HepG2 (cell line): ENCODE results near the gene STAT5A. TPM values are rescaled to one million over a fixed set of nuclear protein-coding genes. Genes with fewer than 3 reads are reported as not detected.

ENCODE experiments used
- CEBPB ChIP-seq: IDR thresholded peaks from 2 replicates; pipeline ENCODE4 v1.6.1; 2011; ENCODE audit warnings: low read depth, low read length, improper control_type of control experiment, borderline replicate concordance
- CREM ChIP-seq, 2 experiments: sonication (generic) in 1 of 2; formaldehyde crosslinking in 1 of 2; IDR thresholded peaks; 2 replicates each; pipeline versions ENCODE4 v1.4.0 to v1.6.1; 2016 to 2020; ENCODE audit warnings: antibody characterized with exemption in 1 of 2, mild to moderate bottlenecking in 1 of 2, missing genetic modification reagents in 1 of 2
- DPF2 ChIP-seq: sonication (generic); formaldehyde crosslinking; IDR thresholded peaks from 2 replicates; pipeline ENCODE4 v1.4.0; 2020; ENCODE audit warnings: mild to moderate bottlenecking, low read depth, missing genetic modification reagents, borderline replicate concordance
- HDAC6 ChIP-seq: fragments of 200-600 bp; sonication (generic); IDR thresholded peaks from 2 replicates; pipeline ENCODE4 v1.7.0; 2017; ENCODE audit warnings: mild to moderate bottlenecking, antibody characterized with exemption, low read length, low read depth
- HMGXB4 ChIP-seq, 2 experiments: sonication (generic) in 1 of 2; formaldehyde crosslinking in 1 of 2; IDR thresholded peaks; 2 replicates each; pipeline versions ENCODE4 v1.4.0 to v1.6.1; 2018 to 2020; ENCODE audit warnings: missing genetic modification reagents in 2 of 2, borderline replicate concordance in 1 of 2, low read depth in 1 of 2, mild to moderate bottlenecking in 1 of 2, missing biosample characterization in 1 of 2
- HNRNPH1 ChIP-seq: fragments of 200-400 bp; formaldehyde crosslinking; optimal IDR thresholded peaks from 2 replicates; pipeline ENCODE3; 2017; ENCODE audit warnings: mild to moderate bottlenecking, low read depth, low read length
- MAX ChIP-seq: IDR thresholded peaks from 2 replicates; pipeline ENCODE4 v1.6.1; 2012; ENCODE audit warnings: inconsistent platforms
- MZF1 ChIP-seq: sonication (generic); formaldehyde crosslinking; IDR thresholded peaks from 2 replicates; pipeline ENCODE4 v1.8.1; 2023; ENCODE audit warnings: mild to moderate bottlenecking, missing genetic modification reagents, borderline replicate concordance
- SMAD9 ChIP-seq: sonication (generic); formaldehyde crosslinking; IDR thresholded peaks from 2 replicates; pipeline ENCODE4 v1.5.1; 2020; ENCODE audit warnings: mild to moderate bottlenecking, missing genetic modification reagents
- SNAI1 ChIP-seq: sonication (generic); formaldehyde crosslinking; IDR thresholded peaks from 2 replicates; pipeline ENCODE4 v1.5.0; 2020; ENCODE audit warnings: mild to moderate bottlenecking, missing genetic modification reagents, borderline replicate concordance
- SP5 ChIP-seq: IDR thresholded peaks from 2 replicates; pipeline ENCODE4 v1.6.1; 2016; ENCODE audit warnings: low read depth, borderline replicate concordance
- TCF12 ChIP-seq, 2 experiments: fragments of 450-650 bp in 1 of 2; sonication (generic) in 1 of 2; formaldehyde crosslinking in 1 of 2; IDR thresholded peaks; 2 replicates each; pipeline versions ENCODE4 v1.6.1 to v1.8.0; 2017 to 2022; ENCODE audit warnings: antibody characterized with exemption in 1 of 2, mild to moderate bottlenecking in 1 of 2, missing genetic modification reagents in 1 of 2, moderate library complexity in 1 of 2
- TEAD2 ChIP-seq: sonication (generic); formaldehyde crosslinking; IDR thresholded peaks from 2 replicates; pipeline ENCODE4 v1.9.0; 2021; ENCODE audit warnings: missing genetic modification reagents
- ZBTB33 ChIP-seq: sonication (generic); formaldehyde crosslinking; IDR thresholded peaks from 2 replicates; pipeline ENCODE4 v1.4.0; 2020; ENCODE audit warnings: missing genetic modification reagents
- ZNF142 ChIP-seq: sonication (generic); formaldehyde crosslinking; IDR thresholded peaks from 2 replicates; pipeline ENCODE4 v1.4.0; 2020; ENCODE audit warnings: missing genetic modification reagents
- ZNF224 ChIP-seq: sonication (generic); formaldehyde crosslinking; IDR thresholded peaks from 2 replicates; pipeline ENCODE4 v1.5.0; 2020; ENCODE audit warnings: mild to moderate bottlenecking, missing genetic modification reagents
- ZNF501 ChIP-seq: sonication (generic); formaldehyde crosslinking; IDR thresholded peaks from 2 replicates; pipeline ENCODE4 v1.5.1; 2020; ENCODE audit warnings: mild to moderate bottlenecking, moderate library complexity, missing genetic modification reagents
- ZNF577 ChIP-seq: sonication (generic); formaldehyde crosslinking; IDR thresholded peaks from 2 replicates; pipeline ENCODE4 v1.4.0; 2020; ENCODE audit warnings: mild to moderate bottlenecking, low read depth, missing genetic modification reagents, borderline replicate concordance
- polyA plus RNA-seq, 8 experiments: library from polyadenylated mRNA; depleted of rRNA in 3 of 8; stranded (reverse) in 7 of 8; unstranded in 1 of 8; fragments of >200 nt; fragmentation: Illumina TruSeq in 4 of 8; extraction: Trizol in 4 of 8; gene quantifications; 2 replicates each; pipeline versions ENCODE4 v1.2.1 to v1.2.3, GENCODE V29; 2011 to 2016; ENCODE audit warnings: low read depth in 4 of 8, missing spikeins in 1 of 8, mixed read lengths in 1 of 8; ENCODE audit not compliant: insufficient read depth in 1 of 8
- total RNA-seq, 5 experiments: library from RNA; depleted of rRNA; stranded (reverse); fragments of >200 nt; fragmentation: Illumina TruSeq; extraction: Trizol; gene quantifications; 2 replicates each; pipeline ENCODE4 v1.2.3, GENCODE V29; 2016; ENCODE audit warnings: low read depth in 1 of 5

STAT5A gene
- total and polyA plus RNA-seq, 2 of the 13 experiments (the other 11 are each of a cell fraction or from before 2014, with no cell fraction given) = 1.4 to 4.1 TPM

- TF ChIP-seq HDAC6 (no peak), SMAD9 (CRISPR knock-in tag) (no peak), DPF2 (no peak), ZNF142 (CRISPR knock-in tag) (no peak), ZBTB33 (CRISPR knock-in tag) (peak; percentile 75), MAX (no peak), MZF1 (CRISPR knock-in tag) (no peak), CEBPB (no peak), HMGXB4 (CRISPR knock-in tag; IDR thresholded peaks at IDR 0.05; ENCODE audit: borderline replicate concordance in 1 of 2, low read depth in 1 of 2) (no peak), SNAI1 (no peak), HNRNPH1 (no peak), ZNF501 (CRISPR knock-in tag) (no peak), ZNF224 (CRISPR knock-in tag) (no peak), SP5 (CRISPR knock-in tag) (no peak), CREM (IDR thresholded peaks at IDR 0.05) (no peak), CREM (CRISPR knock-in tag; IDR thresholded peaks at IDR 0.05) (no peak), ZNF577 (no peak), TEAD2 (CRISPR knock-in tag) (no peak), TCF12 (IDR thresholded peaks at IDR 0.05) (no peak), TCF12 (CRISPR knock-in tag; IDR thresholded peaks at IDR 0.05) (no peak)
Observed at GRCh38 chr17:42315402-42316156, 27.3 kb downstream of the STAT5A start (continued).
